Measurements from ENCODE around the gene NGFR.
"Not testable (repeated sequence)": the region's sequence is repeated elsewhere in the genome, so short reads cannot be mapped to it uniquely, and the experiment has no call there.

The NGFR gene

GRCh38 chr17:49550764-49551163 is 55.7 kb downstream of the NGFR start:
- H3K4me1 ChIP-seq (ENCODE audit: control insufficient read depth, insufficient read depth, low read length); H3K9me3 ChIP-seq (ENCODE audit: control insufficient read depth, insufficient read depth, low read depth, low read length); H3K36me3 ChIP-seq (ENCODE audit: control insufficient read depth in 2 of 2, insufficient read depth in 1 of 2, low read length in 2 of 2); H3K4me3 ChIP-seq (ENCODE audit: low read depth, low read length); H3K27ac ChIP-seq (ENCODE audit: extremely low read depth, low read depth, low read length): not testable (repeated sequence)
- POLR2A ChIA-PET = interaction anchor here (0.6 kb wide), 1 partner anchor 130 kb away, joined by 6 read pairs; no protein-coding TSS in a partner anchor
- CTCF ChIA-PET = interaction anchor here (0.6 to 9.5 kb wide), 9 partner anchors 11 to 1674 kb away, joined by 3 to 303 read pairs (median 3); no protein-coding TSS in a partner anchor

GRCh38 chr17:49551221-49552069 is 56.4 kb downstream of the NGFR start:
- H3K27ac ChIP-seq (ENCODE audit: extremely low read depth, low read depth, low read length) = no peak overlapping the region
- no peaks in the 10 kb centered on the region for H3K9me3 ChIP-seq (ENCODE audit: control insufficient read depth, insufficient read depth, low read depth, low read length)
- TF ChIP-seq ZFP41 (tag by site-specific recombination; IDR thresholded peaks at IDR 0.05; ENCODE audit: borderline replicate concordance) (no peak), KLF17 (tag by site-specific recombination; IDR thresholded peaks at IDR 0.05) (no peak), ZNF114 (tag by site-specific recombination; IDR thresholded peaks at IDR 0.05) (no peak), REST (tag by site-specific recombination; IDR thresholded peaks at IDR 0.05) (no peak), ZBTB21 (tag by site-specific recombination; IDR thresholded peaks at IDR 0.05) (no peak), KLF9 (tag by site-specific recombination; IDR thresholded peaks at IDR 0.05; ENCODE audit: low read depth) (no peak), ZNF37A (tag by site-specific recombination; IDR thresholded peaks at IDR 0.05) (no peak), PATZ1 (tag by site-specific recombination; IDR thresholded peaks at IDR 0.05) (no peak), ZNF518A (tag by site-specific recombination; conservative IDR thresholded peaks at IDR 0.05; ENCODE audit: low read depth) (no peak), ZSCAN18 (tag by site-specific recombination; IDR thresholded peaks at IDR 0.05) (no peak), ZNF76 (tag by site-specific recombination; IDR thresholded peaks at IDR 0.05; ENCODE audit: borderline replicate concordance, low read depth) (no peak), ZNF510 (tag by site-specific recombination; IDR thresholded peaks at IDR 0.05; ENCODE audit: insufficient replicate concordance) (no peak), ZNF571 (tag by site-specific recombination; IDR thresholded peaks at IDR 0.05) (no peak)
- H3K36me3 ChIP-seq (ENCODE audit: control insufficient read depth in 2 of 2, insufficient read depth in 1 of 2, low read length in 2 of 2) = no peaks in the 10 kb centered on the region
- no peak overlapping the region for H3K4me3 ChIP-seq (ENCODE audit: low read depth, low read length)
- 0 out of 2 replicates have a peak, but pooled peaks cover 2% of the 10 kb centered on the region for H3K4me1 ChIP-seq (ENCODE audit: control insufficient read depth, insufficient read depth, low read length)
- ChIA-PET POLR2A (interaction anchor here (0.6 kb wide), 1 partner anchor 131 kb away, joined by 6 read pairs; no protein-coding TSS in a partner anchor), CTCF (interaction anchor here (0.5 to 9.5 kb wide), 14 partner anchors 37 to 1673 kb away, joined by 3 to 303 read pairs (median 3); no protein-coding TSS in a partner anchor)

Data from HEK293 (cell line).